GM10266 (cell line): ENCODE measurements around the gene SYNE2.

Experiments used
- DNase-seq: peaks from one replicate; pipeline ENCODE4 v3.0.0; 2012; ENCODE audit errors: extremely low spot score
- CTCF ChIP-seq: IDR thresholded peaks from 2 replicates; pipeline ENCODE4 v1.5.1; 2012; ENCODE audit warnings: mild to moderate bottlenecking, low read depth; ENCODE audit not compliant: control insufficient read depth, insufficient read depth; ENCODE audit errors: missing control alignments

The SYNE2 gene

GRCh38 chr14:64198486-64198885, 345.7 kb downstream of the SYNE2 start:
- DNase-seq, result no peak
- TF ChIP-seq CTCF, result no peak

GRCh38 chr14:64200170-64200569, 347.4 kb downstream of the SYNE2 start:
- no peak for TF ChIP-seq CTCF
- no peak for DNase-seq

- no peak for TF ChIP-seq CTCF
- DNase-seq, result no peak
Observed at GRCh38 chr14:64201296-64201695, 348.5 kb downstream of the SYNE2 start.

- no peak for TF ChIP-seq CTCF
- DNase-seq, result no peak
Observed at GRCh38 chr14:64201921-64202545, 349.2 kb downstream of the SYNE2 start.

GRCh38 chr14:64202716-64203115, 349.9 kb downstream of the SYNE2 start:
- DNase-seq, result no peak
- no peak for TF ChIP-seq CTCF

GRCh38 chr14:64203366-64204006, 350.7 kb downstream of the SYNE2 start:
- no peak for TF ChIP-seq CTCF
- DNase-seq, result no peak

GRCh38 chr14:64208261-64208660, 355.5 kb downstream of the SYNE2 start:
- no peak for TF ChIP-seq CTCF
- DNase-seq, result no peak
